GM04504 (cell line): ENCODE results near the gene LRP2.
A peak's percentile ranks its signal among the peaks of the same experiment; 100 is the strongest.
"Not testable (repeated sequence)": the region's sequence is repeated elsewhere in the genome, so short reads cannot be mapped to it uniquely, and the experiment has no call there.

Experiments
- DNase-seq: peaks from one replicate; pipeline ENCODE4 v3.0.0-alpha.2; 2012; ENCODE audit warnings: low read depth

Gene LRP2

DNA sequence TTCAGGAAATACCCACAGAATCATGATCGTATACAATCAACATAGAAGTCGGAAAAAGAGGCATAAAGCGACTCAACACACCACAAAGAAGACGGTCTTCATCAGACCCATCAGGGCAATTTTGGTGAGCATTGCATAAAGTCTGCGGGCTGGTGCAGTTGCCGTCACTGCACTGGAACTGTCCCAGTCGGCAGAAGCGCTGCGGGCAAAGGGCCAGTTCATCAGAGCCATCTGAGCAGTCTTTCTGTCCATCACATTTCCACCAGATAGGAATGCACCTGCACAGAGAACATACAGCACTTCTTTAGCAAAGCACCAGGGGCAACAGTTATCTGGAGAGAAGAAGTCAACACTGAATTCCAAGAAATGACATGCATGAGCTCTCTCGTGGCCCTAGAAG, 187.2 kb downstream of the LRP2 start:
- DNase-seq: no peak

DNA sequence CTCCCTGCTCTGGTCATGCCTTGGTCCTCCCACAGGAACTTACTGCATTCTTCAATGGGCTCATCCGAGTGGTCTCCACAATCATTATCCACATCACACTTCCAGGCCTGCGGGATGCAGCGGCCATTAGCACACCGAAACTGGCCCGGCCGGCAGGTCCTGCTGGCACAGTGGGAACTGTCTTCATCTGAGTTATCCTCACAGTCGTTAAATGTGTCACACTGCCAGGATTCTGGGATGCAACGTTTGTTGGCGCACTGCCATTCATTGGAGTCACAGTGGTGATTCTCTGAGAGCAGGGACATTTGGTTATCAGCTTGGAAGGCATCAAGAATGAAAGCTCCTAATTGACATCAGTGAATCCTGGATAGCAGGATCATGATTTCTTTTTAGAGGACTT, 188.5 kb downstream of the LRP2 start:
- DNase-seq: no peak

DNA sequence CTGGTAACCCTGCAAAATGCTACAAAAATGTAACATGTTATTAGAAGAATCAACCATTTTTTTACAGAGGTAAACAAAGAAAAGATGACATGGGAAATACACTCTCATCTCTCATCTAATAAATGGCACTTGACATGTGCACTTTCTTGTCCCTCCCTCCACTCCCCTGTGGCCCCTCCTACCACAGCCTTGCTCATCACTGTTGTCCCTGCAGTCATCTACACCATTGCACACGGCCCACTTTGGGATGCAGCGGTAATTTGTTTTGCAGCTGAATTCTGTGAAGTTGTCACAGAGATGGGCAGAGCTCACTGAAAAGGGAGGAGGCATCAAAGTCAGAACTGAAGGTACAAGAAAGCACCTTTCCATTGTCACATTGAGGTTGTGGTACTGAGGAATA, 189.4 kb downstream of the LRP2 start:
- DNase-seq: no peak

DNA sequence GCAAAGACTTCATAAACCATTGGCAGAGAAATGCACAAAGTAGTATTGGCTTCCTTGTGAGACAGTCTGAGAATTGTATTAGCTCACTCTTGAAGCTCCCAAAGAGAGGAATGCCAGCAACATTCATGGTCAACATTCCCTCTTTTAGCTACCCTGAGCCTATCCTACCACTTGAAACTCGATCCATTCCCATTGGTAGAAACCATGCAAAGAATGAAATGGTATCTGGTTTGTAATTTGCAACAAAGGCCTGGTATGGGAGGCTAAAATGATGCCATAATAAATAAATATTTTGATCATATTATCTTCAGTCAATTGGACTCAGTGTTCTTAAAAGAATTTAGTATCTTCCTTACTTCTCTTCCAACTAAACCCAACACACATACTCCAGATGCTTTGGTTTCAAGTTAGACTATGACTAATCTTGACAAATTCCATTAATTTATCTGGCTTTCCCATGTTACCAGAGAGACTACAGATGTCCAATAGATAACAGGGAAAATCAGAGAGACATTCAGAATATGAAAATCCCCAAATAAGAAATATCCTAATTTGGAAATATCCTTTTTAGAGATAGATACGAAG, 190.1 kb downstream of the LRP2 start:
- no peak for DNase-seq

DNA sequence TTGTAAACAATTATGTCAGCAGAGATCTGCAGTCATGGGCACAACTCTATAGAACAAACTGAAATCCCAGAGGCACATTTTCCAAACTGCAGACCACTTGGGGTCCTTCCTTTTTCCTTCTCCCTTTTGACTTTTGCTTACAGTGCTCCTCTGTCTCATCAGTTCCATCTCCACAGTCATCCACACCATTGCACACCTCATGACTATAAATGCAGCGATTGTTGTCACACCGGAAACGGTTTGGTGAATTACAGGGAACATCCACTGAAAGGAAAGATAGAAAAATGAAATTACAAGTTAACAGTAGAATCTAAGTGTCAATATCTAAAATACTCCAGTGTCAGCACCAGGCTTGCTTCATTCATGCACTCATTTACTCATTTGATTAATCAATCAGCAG, 196.5 kb downstream of the LRP2 start:
- no peak for DNase-seq

DNA sequence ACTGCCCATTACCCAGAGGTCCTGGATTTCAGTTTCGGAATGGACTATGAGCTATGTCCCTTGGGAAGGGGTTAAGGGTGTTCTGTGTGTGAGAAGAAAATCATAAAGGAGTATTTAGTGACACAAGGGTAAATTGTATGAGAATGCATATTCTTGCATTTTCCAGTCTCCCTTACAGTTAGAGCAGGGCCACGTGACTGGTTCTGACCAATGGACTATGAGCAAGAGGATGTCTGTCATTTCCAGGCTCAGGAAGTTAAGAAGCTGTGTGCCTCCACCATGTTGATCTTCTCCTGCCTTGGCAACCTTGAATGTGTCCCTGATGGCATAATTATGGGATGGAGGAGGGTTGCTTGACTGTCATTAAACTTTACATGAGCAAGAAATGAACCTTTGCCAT, 198.0 kb downstream of the LRP2 start:
- no peak for DNase-seq

DNA sequence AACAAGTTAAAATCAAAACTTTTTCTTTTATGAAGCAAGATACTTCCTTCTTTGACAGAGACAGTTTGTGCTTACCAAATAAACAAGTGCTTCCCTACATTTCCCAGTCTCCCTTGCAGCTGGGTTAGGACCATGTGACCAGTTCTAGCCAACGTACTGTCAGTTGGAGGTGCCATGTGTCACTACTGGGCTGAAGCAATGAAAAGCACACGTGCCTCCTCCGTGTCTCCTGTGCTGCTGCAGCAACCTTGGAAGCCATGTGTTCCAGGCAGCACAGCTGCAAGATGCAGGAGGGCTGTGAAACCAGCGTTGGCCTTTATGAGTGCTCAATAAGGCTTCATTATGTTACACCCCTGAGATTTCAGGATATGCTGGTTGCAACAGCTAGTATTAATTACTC, 199.7 kb downstream of the LRP2 start:
- no peak for DNase-seq

DNA sequence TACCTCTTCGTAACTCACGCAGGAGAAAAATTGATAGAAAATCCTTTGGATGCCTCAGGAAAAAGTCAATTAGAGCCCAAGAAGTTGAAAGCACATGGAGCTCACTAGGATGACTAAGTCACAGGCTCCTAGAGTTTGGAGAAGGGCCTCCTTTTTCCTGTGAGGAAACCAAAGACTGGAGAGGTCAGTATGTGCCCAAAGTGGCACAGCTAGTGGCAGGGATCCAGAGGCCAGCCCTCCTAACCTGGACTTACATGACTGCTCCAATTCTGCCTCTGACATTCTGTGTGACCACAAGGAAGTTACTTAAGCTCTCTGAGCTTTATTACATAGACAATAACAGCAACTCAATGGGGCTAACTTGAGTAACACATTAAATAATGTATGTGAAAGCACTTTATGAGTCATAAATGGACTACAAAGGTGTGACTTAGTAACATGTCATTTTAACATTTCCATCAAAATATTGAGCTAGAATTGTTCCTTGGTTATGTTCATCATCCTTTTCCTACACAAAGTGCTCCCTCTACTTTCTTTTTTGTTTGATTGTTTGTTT, 201.3 kb downstream of the LRP2 start:
- no peak for DNase-seq

DNA sequence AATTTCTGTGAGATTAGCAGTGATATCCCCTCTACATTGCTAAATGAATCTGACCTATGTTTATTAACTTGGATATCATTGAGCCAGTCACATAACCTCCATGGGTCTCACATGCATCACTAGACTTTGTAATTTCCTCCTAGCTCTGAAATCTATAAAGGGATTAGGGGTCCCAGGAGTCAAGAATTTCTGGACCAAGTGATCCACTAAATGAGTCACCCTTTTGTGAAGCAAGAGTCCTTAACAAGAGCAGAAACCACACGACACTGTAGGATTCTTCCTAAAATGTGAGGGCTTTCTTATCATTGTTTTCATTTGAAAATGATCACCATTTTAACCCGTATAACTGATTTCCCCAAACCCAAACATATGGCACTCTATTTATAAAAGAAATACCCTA, 202.6 kb downstream of the LRP2 start:
- DNase-seq: no peak

DNA sequence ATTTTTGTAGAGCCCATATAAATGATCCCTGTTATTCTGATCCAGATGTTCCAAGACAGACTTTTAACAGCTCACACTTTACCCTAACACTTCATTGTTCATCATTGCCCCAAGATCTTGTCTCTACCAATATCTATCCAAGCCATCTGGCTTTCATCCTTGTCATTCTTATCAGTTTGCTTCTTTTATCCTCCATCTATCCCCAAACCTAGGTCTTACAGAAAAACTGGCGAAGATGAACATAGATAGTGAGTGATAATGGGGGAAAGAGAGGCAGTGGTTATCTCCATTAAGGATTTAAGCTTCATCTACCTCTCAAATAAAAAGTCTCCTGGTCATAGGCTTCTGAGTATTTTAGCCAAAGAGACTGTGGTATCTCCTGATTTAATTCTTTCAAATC, 203.5 kb downstream of the LRP2 start:
- DNase-seq: no peak

DNA sequence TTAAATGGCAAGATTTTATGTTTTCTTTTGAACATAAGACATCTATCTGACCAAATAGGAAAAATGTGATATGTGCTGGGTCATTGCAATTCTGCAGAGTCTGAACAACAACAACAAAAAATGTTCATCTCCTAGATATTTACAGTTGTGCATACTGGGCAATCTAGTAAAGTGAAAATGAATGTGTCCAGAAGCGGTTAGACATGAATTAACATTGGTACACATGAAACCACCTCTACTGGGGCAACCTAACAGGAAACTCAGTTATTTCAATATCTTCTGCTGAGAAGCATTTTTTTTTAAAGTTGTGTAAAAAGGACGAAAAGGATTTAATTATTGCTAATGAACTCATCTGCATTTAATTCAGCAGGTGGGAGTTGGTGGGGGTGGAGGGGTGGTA, 216.1 kb downstream of the LRP2 start:
- no peak for DNase-seq

DNA sequence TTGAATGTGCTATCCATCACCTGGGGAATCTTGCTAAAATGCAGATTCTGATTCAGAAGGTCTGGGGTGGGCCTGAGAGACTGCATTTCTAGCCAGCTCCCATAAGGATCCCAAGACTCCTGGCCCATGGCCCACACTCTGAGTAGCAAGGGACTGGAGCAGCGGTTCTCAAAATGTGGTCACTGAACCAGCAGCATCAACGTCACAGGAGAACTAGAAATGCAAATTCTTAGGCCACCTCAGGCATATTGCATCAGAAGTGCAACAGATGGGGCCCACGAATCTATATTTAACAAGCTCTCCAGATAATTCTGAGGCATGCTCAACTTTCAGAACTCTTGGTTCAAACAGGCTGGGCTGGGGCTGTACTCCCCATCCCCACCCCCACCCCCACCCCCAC, 218.3 kb downstream of the LRP2 start:
- DNase-seq: no peak

DNA sequence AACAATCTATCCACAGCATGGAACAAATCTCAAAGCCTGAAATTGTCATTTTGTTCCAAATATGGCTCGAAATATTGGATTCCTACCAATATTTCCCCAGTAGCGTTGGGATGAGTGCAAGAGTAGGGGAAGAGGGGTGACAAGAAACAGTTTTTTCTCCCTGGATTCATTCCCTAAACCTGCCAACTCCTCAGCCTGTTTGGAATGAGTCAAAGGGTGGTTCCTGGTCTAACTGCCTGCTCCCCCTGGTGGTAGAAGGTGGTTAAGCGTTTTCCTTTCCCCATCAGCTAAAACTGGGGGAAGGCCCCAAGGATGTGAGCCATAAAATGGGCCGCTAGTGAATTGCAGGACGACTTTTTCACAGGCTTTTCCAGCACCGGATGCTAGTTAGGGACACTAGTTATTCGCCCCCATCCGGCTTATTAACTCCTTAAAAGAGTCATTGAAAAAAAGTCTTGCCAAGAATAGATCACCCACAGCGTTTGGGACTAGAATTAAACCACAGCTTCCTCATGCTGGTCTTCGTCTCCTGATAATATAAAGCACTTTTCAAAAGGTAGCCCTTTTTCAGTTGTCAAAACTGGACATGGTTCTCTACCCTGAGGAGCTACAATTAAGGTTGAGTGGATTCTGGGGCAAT, 220.5 kb downstream of the LRP2 start:
- DNase-seq: peak; percentile 25

DNA sequence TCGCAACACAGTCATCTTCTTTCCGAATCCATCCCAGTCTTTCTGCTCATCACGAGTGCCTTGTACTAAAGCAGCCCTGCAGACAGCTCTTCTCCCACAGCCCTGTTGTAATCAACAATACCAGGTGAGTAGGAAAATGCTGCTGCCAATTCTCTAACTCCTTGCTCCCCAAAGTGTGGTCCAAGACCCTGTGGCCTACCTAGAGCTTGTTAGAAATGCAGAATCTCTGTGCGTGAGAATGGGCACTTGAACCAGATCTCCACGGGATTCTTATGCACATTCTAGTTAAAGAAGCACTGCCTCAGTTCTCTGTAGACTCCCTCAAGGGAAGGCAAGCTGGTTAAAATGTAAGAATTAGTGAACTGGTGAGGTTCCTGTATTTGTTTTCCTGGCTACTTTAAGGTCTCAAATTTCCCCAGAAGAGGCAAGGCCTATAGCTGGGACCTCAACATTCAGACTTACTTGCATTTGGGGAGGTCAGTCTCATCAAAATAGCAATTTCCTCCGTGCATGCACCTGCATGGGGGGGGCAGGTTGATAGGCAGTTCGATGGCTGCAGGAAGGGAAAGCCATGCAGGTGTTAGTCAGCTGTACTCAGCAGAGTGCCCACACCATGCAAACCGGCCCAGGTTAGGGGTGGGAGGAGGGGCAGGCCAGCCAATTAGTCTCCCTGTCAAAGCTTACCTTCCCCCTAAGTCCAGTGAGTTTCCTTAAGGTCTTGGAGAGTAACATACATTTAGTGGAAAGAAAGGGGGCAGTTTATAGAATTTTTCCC, 222.2 kb downstream of the LRP2 start:
- DNase-seq: no peak

DNA sequence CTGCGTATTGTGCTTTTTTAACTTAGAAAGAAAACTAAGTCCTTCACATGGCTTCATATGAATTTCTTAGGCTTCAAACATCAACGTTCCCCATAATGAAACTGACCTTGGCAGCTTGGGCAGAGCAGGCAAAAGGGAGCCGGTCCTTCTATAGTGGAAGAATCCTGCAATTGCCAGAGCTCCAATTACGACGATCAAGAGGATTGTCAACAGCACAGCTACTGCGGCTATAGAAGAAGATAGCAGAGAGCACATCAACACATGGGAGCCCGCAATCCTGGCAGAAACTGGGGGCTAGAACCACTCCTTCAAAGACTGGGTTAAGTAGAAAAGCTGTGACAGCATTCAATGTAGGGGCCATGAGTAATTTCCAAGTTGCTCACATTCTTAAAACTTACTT, 223.2 kb downstream of the LRP2 start:
- DNase-seq: no peak

DNA sequence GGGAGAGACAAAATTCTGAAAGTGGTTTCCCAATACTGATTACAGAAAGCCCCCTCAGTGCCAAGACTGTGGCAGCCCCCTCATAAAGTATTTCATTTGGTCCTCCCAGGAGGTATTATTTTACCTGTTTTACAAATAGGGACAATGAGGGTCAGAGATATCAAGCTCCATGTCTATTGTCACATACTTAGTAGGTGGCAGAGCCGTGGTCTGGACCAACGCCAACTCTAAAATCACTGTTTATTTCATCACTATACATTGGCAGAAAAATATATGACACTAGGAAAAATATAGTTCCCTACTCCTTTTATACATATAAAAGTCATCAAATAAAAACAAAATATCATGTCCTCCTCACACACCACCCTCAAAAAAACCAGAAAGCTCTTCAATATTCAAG, 224.4 kb downstream of the LRP2 start:
- DNase-seq: no peak

DNA sequence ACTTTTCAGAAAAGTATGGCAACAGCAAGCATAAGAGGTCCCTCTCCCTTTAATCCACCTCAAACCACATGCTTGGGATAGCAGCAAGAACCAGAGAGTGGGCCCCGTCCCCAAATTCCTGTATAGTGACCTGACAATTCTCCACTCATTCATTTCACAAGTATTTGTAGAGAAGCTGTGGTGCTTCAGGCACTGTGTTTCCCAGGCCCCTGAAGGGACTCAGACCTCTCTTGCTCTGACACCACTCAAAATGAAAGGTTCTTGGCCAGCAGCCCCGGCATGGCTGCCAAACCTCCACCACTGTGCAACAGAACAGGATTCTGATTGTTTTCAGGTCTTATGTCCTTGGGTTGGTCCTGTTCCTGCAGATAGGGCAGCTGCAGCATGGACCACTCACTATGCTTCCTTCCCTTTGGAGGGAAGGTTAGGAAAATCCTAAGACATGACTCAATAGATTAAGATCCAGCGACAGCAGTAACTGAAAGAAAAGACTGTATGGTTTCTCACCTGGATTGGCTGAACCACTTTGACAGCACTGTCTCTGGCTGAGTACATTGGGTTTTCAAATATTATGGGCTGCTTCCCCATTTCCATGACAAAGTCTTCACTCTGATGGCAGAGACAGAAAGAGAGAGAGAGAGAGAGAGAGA, 225.3 kb downstream of the LRP2 start:
- DNase-seq: no peak

DNA sequence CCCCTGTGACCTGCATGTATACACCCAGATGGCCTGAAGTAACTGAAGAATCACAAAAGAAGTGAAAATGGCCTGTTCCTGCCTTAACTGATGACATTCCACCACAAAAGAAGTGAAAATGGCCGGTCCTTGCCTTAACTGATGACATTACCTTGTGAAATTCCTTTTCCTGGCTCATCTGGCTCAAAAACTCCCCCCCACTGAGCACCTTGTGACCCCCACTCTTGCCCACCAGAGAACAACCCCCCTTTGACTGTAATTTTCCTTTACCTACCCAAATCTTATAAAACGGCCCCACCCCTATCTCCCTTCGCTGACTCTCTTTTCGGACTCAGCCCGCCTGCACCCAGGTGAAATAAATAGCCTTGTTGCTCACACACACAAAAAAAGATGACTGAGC, 225.9 kb downstream of the LRP2 start:
- DNase-seq: not testable (repeated sequence)

DNA sequence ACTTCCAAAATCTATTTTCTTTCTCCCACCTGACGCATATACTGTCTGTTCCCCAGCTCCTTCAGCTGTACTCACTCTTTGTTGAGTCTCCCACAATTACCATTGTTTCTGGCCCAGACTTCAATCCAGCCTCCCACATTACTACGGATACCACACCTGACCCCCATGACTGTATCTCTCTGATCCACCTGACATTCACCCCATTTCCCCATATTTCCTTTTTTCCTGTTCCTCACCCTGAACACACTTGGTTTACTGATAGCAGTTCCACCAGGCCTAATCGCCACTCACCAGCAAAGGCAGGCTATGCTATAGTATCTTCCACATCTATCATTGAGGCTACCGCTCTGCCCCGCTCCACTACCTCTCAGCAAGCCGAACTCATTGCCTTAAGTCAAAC, 228.1 kb downstream of the LRP2 start:
- DNase-seq: not testable (repeated sequence)

DNA sequence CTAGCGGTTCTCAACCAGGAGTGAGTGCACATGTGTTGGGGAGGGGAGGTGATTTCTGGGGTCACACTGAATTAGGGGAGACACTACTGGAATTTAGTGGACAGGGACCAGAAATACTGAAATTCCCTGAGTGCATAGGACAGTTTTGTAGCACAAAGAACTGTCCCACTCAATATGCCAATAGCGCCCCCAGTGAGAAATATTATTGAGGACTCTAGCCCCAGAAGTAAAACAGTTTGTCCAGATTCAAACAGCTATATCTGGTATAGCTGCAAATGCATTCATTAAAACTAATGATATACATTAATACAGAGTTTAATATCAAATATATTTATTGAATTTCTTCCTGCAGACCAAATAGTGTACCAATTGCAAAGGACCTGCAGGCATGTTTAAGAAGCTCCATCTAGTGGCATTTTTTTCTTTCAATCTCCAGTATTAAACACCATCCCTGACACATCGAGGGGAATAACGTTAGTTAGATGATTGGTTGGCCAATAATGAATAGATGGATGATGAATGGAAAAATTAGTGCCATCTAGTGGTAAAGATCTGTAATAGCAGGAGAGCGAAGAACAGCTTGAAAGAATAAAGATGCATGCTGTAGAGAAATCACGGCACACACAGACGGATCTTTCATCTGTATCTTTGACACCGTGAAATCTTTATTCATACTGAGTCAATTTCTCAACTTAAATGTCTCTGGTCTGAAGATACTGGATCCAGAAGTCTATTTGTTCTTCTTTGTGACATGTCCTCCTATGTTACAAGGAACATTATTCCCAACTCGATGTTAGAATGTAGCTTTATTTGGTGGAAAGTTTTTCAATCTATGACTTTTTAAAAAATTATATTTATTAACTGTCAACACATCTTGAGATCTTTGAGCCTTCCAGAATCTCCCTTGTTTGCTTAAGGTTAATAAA, 230.5 kb downstream of the LRP2 start:
- DNase-seq: peak; percentile 13

DNA sequence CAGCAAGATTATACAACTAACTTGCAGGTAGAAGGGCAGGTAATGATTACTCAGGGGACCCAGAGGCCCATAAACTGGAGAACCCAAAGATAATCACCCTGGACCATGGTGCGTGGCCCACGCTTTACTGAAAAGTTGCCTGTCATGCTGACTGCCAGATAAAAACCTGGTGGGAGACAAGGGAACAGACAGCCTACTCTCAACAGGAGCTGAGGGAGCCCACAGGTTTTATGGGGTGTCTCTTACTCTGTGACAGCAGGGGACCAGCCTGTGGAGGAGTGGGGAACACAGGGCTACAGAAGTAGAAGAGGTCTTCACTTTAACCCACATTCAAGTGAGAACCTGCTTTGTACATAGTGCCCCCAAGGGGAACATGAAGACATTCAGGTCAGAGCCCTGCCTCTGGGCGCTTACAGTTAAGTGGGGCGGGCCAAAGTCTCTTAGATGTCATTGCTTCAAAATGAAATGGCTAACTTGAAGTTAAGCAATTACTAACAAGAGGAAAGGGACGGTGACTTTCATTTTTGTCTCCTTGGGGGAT, 232.6 kb downstream of the LRP2 start:
- no peak for DNase-seq
